ENCODE measurements around the gene NGRN.
A peak's percentile ranks its signal among the peaks of the same experiment; 100 is the strongest.
"Not testable (repeated sequence)": the region's sequence is repeated elsewhere in the genome, so short reads cannot be mapped to it uniquely, and the experiment has no call there.

DNA sequence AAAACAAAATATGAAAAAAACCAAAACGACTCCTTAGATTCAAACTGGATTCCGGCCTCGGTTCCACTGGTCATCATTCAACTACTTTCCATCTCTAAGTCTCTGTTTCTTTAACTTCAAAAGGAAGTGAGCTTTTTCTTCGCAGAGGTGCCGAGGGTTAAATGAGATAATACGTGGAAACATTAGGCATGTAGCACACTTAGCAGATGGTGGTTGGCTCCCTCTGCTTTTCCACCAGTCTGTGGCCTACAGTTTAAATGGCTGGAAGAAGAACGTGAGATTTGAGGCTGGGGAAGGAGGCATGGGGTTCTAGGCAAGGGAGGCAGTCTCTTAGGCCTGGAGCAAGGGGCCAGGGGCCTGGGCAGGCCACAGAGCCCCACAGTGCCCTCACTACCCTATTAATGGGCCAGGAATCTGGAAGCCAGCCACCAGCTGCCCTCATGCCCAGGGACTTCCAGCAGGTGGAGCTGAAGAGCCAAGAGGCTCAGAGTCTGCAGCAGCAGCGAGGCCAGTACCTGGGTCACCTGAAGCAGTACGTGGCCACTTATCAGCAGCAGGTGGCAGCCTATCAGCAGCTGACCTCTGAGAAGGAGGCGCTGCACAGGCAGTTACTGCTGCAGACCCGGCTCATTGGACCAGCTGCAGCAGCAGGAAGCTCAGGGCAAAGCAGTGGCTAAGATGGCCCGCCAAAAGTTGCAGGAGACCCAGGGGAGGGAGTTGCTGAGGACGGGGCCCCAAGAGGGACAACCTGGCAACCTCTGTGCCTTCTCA, 27.8 kb downstream of the NGRN start:
- TF ChIP-seq, protein P1, sequence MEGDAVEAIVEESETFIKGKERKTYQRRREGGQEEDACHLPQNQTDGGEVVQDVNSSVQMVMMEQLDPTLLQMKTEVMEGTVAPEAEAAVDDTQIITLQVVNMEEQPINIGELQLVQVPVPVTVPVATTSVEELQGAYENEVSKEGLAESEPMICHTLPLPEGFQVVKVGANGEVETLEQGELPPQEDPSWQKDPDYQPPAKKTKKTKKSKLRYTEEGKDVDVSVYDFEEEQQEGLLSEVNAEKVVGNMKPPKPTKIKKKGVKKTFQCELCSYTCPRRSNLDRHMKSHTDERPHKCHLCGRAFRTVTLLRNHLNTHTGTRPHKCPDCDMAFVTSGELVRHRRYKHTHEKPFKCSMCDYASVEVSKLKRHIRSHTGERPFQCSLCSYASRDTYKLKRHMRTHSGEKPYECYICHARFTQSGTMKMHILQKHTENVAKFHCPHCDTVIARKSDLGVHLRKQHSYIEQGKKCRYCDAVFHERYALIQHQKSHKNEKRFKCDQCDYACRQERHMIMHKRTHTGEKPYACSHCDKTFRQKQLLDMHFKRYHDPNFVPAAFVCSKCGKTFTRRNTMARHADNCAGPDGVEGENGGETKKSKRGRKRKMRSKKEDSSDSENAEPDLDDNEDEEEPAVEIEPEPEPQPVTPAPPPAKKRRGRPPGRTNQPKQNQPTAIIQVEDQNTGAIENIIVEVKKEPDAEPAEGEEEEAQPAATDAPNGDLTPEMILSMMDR (conservative IDR thresholded peaks at IDR 0.05; ENCODE audit: low read depth in 2 of 2) = peak; percentile 82 to 97
- TF ChIP-seq POLR2AphosphoS5 (IDR thresholded peaks at IDR 0.05; ENCODE audit: low read depth) = peak; percentile 43; the same call in 1 of the 2 replicates
- TF ChIP-seq ZNF114 (CRISPR knock-in tag; IDR thresholded peaks at IDR 0.05) = 0 out of 2 replicates have a peak, but pooled peaks have one; percentile 26
- TF ChIP-seq, protein P2, sequence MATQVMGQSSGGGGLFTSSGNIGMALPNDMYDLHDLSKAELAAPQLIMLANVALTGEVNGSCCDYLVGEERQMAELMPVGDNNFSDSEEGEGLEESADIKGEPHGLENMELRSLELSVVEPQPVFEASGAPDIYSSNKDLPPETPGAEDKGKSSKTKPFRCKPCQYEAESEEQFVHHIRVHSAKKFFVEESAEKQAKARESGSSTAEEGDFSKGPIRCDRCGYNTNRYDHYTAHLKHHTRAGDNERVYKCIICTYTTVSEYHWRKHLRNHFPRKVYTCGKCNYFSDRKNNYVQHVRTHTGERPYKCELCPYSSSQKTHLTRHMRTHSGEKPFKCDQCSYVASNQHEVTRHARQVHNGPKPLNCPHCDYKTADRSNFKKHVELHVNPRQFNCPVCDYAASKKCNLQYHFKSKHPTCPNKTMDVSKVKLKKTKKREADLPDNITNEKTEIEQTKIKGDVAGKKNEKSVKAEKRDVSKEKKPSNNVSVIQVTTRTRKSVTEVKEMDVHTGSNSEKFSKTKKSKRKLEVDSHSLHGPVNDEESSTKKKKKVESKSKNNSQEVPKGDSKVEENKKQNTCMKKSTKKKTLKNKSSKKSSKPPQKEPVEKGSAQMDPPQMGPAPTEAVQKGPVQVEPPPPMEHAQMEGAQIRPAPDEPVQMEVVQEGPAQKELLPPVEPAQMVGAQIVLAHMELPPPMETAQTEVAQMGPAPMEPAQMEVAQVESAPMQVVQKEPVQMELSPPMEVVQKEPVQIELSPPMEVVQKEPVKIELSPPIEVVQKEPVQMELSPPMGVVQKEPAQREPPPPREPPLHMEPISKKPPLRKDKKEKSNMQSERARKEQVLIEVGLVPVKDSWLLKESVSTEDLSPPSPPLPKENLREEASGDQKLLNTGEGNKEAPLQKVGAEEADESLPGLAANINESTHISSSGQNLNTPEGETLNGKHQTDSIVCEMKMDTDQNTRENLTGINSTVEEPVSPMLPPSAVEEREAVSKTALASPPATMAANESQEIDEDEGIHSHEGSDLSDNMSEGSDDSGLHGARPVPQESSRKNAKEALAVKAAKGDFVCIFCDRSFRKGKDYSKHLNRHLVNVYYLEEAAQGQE (IDR thresholded peaks at IDR 0.05; ENCODE audit: unreplicated experiment) = not testable (repeated sequence)
- not testable (repeated sequence) for TF ChIP-seq STAT1 (IDR thresholded peaks at IDR 0.05; ENCODE audit: unreplicated experiment); EZH2 (IDR thresholded peaks at IDR 0.05; ENCODE audit: low read depth, unreplicated experiment); NANOG (IDR thresholded peaks at IDR 0.05; ENCODE audit: borderline replicate concordance); ZNF331 (CRISPR knock-in tag; IDR thresholded peaks at IDR 0.05; ENCODE audit: low read depth); EZH2phosphoT487 (IDR thresholded peaks at IDR 0.05; ENCODE audit: unreplicated experiment); JUNB (IDR thresholded peaks at IDR 0.05; ENCODE audit: unreplicated experiment)
- peak; percentile 71 for TF ChIP-seq CREB1 (CRISPR knock-in tag; IDR thresholded peaks at IDR 0.05; ENCODE audit: low read depth)
